Fibroblast of mammary gland (primary cell): ENCODE results near the gene TF.

ENCODE experiments used
- DNase-seq: peaks from one replicate; pipeline ENCODE4 v3.0.0-alpha.2; 2010; ENCODE audit warnings: low read depth
- H3K4me3 ChIP-seq: 2 replicates; pipeline ENCODE4 v1.5.1; 2011; ENCODE audit warnings: low read depth, mild to moderate bottlenecking, low read length, moderate library complexity; ENCODE audit not compliant: control insufficient read depth
- CTCF ChIP-seq: conservative IDR thresholded peaks from 2 replicates; pipeline ENCODE4 v1.5.1; 2011; ENCODE audit warnings: low read depth, low read length, inconsistent platforms; ENCODE audit not compliant: control insufficient read depth, insufficient read depth

Gene TF

GRCh38 chr3:133763797-133764683, 17.8 kb downstream of the TF start:
- peak; percentile 6 for DNase-seq
- H3K4me3 ChIP-seq, result no peak overlapping the region
- TF ChIP-seq CTCF, result no peak

GRCh38 chr3:133765256-133765655, 19.1 kb downstream of the TF start:
- no peak for TF ChIP-seq CTCF
- no peak for DNase-seq

GRCh38 chr3:133767607-133768006, 21.4 kb downstream of the TF start:
- TF ChIP-seq CTCF, result no peak
- no peak overlapping the region for H3K4me3 ChIP-seq
- DNase-seq, result no peak

More at GRCh38 chr3:133765256-133765655, 19.1 kb downstream of the TF start:
- H3K4me3 ChIP-seq, result no peak overlapping the region

- TF ChIP-seq CTCF, result no peak
- no peak for DNase-seq
- H3K4me3 ChIP-seq, result no peak overlapping the region
These were observed 23.3 kb downstream of the TF start for GRCh38 chr3:133769536-133769935.

- TF ChIP-seq CTCF, result no peak
- no peak overlapping the region for H3K4me3 ChIP-seq
- no peak for DNase-seq
These were observed 27.5 kb downstream of the TF start for GRCh38 chr3:133773732-133774131.

GRCh38 chr3:133775309-133775708, 29.1 kb downstream of the TF start:
- H3K4me3 ChIP-seq, result no peak overlapping the region
- no peak for TF ChIP-seq CTCF
- DNase-seq, result no peak
